DND-41 (cell line): ENCODE results near the gene BRD7.

Source experiments
- ATAC-seq: fragments of 200-7000 bp; cut with Tn5 transposase; 3 replicates; pipeline ENCODE4 v1.9.1; 2021; ENCODE audit warnings: low read depth; ENCODE audit not compliant: insufficient read depth
- DNase-seq: peaks from one replicate; pipeline ENCODE4 v3.0.0-alpha.2; 2020
- H2AFZ ChIP-seq: 2 replicates; pipeline ENCODE4 v1.6.0; 2012; ENCODE audit warnings: low read depth, low read length
- H3K27ac ChIP-seq: 2 replicates; pipeline ENCODE4 v1.5.1; 2012; ENCODE audit warnings: low read length, inconsistent platforms
- H3K27me3 ChIP-seq: fragments of 200-600 bp; sonication (generic); 2 replicates; pipeline ENCODE4 v1.6.0; 2012; ENCODE audit warnings: low read length, mild to moderate bottlenecking, inconsistent platforms; ENCODE audit not compliant: insufficient read depth, poor library complexity
- H3K36me3 ChIP-seq: 2 replicates; pipeline ENCODE4 v1.5.1; 2012; ENCODE audit warnings: low read length, inconsistent platforms; ENCODE audit not compliant: insufficient read depth
- H3K4me1 ChIP-seq: 2 replicates; pipeline ENCODE4 v1.5.1; 2012; ENCODE audit warnings: mild to moderate bottlenecking, low read length; ENCODE audit not compliant: insufficient read depth
- H3K4me2 ChIP-seq: 2 replicates; pipeline ENCODE4 v1.6.0; 2012; ENCODE audit warnings: mild to moderate bottlenecking, moderate library complexity, low read length, inconsistent platforms; ENCODE audit not compliant: insufficient read depth
- H3K4me3 ChIP-seq, 2 experiments: fragments of 200-600 bp in 1 of 2; shearing (Covaris generic) in 1 of 2; 2 replicates each; pipeline ENCODE4 v1.5.1; 2012 to 2016; ENCODE audit warnings: inconsistent platforms in 2 of 2, low read length in 2 of 2, mild to moderate bottlenecking in 2 of 2, low read depth in 1 of 2, moderate library complexity in 1 of 2
- H3K79me2 ChIP-seq: 2 replicates; pipeline ENCODE4 v1.6.0; 2012; ENCODE audit warnings: low read length, inconsistent platforms; ENCODE audit not compliant: insufficient read depth
- H3K9ac ChIP-seq: 2 replicates; pipeline ENCODE4 v1.6.0; 2012; ENCODE audit warnings: low read depth, mild to moderate bottlenecking, inconsistent platforms, low read length, moderate library complexity
- H3K9me3 ChIP-seq: 2 replicates; pipeline ENCODE4 v1.5.1; 2012; ENCODE audit warnings: low read length, moderate library complexity, mild to moderate bottlenecking, inconsistent platforms; ENCODE audit not compliant: insufficient read depth, severe bottlenecking
- H4K20me1 ChIP-seq: 2 replicates; pipeline ENCODE4 v1.6.0; 2012; ENCODE audit warnings: low read length; ENCODE audit not compliant: insufficient read depth
- EZH2 ChIP-seq: IDR thresholded peaks from 3 replicates; pipeline ENCODE4 v1.6.1; 2012; ENCODE audit warnings: borderline replicate concordance, low read depth, mild to moderate bottlenecking, moderate library complexity, low read length, inconsistent platforms; ENCODE audit not compliant: severe bottlenecking
- TF ChIP-seq, protein P1 (sequence below): IDR thresholded peaks from 2 replicates; pipeline ENCODE4 v1.5.1; 2012; ENCODE audit warnings: borderline replicate concordance, low read length, moderate library complexity, mild to moderate bottlenecking; ENCODE audit not compliant: poor library complexity, severe bottlenecking; ENCODE audit errors: extremely low read depth

BRD7 gene

DNA sequence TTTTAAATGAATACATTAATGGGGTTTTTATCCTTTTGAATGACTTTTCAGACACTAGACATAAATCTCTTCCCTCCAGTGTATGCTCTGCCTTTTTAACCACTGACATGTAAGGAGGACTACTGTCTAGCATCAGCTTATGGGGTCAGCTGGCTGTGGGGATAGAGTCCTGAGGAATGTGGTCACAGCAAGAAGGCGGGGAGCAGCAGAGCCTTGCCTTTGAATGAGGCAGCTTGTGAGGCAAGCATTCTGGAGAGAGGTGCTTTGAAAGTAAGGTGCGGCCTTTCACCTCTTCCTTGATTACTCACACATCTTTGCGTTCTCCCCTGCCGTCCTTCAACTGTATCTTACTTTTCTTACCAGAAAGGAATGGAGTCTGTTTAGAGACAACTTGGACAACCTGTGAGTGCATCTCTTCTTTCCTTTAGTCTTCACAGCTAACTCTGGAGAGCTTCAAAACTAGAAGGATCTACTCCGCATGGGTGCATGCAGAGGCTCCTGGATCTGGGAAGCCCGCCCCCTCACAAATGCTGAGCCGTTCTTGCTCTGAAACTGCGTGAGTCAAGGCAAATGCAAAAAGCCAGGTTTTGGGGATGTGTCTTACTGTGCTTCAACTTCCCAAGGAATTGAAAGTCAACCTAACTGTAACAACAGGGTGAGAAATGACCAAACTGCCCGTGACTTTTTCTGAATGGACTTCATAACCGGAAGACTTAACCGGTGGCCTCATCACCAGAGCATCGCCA, 52.5 kb downstream of the BRD7 start:
- Histone ChIP-seq H2AFZ (no peak overlapping the region), H4K20me1 (peaks cover 3% of the 10 kb centered on the region; the same call in 1 of the 2 replicates), H3K36me3 (peaks cover 92% of the 10 kb centered on the region), H3K9ac (no peak overlapping the region), H3K4me2 (no peak overlapping the region), H3K9me3 (no peaks in the 10 kb centered on the region), H3K4me3 (no peak overlapping the region), H3K4me1 (no peaks in the 10 kb centered on the region), H3K79me2 (no peaks in the 10 kb centered on the region), H3K27ac (no peak overlapping the region), H3K27me3 (no peaks in the 10 kb centered on the region)
- TF ChIP-seq EZH2: no peak
- TF ChIP-seq, protein P1, sequence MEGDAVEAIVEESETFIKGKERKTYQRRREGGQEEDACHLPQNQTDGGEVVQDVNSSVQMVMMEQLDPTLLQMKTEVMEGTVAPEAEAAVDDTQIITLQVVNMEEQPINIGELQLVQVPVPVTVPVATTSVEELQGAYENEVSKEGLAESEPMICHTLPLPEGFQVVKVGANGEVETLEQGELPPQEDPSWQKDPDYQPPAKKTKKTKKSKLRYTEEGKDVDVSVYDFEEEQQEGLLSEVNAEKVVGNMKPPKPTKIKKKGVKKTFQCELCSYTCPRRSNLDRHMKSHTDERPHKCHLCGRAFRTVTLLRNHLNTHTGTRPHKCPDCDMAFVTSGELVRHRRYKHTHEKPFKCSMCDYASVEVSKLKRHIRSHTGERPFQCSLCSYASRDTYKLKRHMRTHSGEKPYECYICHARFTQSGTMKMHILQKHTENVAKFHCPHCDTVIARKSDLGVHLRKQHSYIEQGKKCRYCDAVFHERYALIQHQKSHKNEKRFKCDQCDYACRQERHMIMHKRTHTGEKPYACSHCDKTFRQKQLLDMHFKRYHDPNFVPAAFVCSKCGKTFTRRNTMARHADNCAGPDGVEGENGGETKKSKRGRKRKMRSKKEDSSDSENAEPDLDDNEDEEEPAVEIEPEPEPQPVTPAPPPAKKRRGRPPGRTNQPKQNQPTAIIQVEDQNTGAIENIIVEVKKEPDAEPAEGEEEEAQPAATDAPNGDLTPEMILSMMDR: no peak
- ATAC-seq (no peak), DNase-seq (no peak)

DNA sequence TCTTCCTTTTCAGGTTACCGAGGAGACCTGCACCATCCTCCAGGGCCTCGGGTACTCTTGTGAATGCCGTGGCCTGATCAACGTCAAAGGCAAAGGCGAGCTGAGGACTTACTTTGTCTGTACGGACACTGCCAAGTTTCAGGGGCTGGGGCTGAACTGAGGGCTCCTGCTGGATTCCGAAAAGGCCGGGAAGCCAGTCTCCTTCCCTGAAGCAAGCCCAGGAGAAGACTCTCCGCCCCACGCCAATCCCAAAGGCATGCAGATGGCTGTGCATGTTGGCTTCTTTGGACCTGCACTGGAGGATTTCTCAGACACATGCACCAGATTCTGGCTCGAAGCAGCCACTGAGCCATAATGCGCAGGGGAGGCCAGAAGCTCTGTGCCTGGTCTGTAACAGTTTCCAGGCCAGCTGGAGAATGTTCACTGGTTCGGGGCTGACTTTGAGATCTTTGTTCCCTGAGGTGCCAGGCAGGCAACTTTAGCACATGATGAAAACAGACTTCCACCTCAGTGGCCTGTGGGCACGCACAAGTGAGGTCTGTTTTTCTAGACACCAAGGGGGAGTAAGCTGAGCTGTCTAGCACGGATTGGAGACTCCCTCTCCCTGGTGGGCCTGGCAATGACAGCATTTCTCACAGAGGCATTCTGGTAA, 53.3 kb downstream of the BRD7 start:
- peaks cover 84% of the 10 kb centered on the region for H3K36me3 ChIP-seq
- no peaks in the 10 kb centered on the region for H3K4me1 ChIP-seq
- TF ChIP-seq, protein P1: no peak
- no peak for TF ChIP-seq EZH2
- H3K9ac ChIP-seq: no peak overlapping the region
- DNase-seq (no peak), ATAC-seq (no peak)
- H4K20me1 ChIP-seq: peaks cover 6% of the 10 kb centered on the region; the same call in 1 of the 2 replicates
- no peak overlapping the region for H2AFZ ChIP-seq
- no peak overlapping the region for H3K27ac ChIP-seq
- H3K4me2 ChIP-seq: no peak overlapping the region
- H3K9me3 ChIP-seq: no peaks in the 10 kb centered on the region
- H3K4me3 ChIP-seq: no peak overlapping the region
- no peaks in the 10 kb centered on the region for H3K79me2 ChIP-seq
- no peaks in the 10 kb centered on the region for H3K27me3 ChIP-seq

DNA sequence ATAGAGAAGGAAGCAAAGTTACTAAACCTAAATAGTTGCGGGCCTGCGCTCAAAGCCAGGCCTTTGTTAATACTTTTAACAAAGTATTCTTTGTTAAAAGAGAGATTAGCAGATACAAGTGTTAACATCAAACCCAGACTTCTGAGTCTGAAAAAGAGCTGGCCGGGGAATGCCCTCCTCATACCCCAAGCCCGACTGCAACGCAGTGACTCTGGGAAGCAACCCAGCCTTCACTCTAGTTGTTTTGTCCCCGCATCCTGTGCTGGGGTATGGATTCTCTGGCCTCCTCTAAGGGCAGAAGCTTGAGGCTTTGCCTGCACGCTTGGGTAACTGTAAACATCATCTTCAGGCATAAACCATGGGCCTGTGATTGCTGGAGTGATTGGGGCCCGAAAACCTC, 54.1 kb downstream of the BRD7 start:
- peaks cover 76% of the 10 kb centered on the region for H3K36me3 ChIP-seq
- H4K20me1 ChIP-seq: peaks cover 7% of the 10 kb centered on the region; the same call in 1 of the 2 replicates
- no peak overlapping the region for H3K4me3 ChIP-seq
- H3K9ac ChIP-seq: no peak overlapping the region
- DNase-seq (no peak), ATAC-seq (no peak)
- H3K9me3 ChIP-seq: no peaks in the 10 kb centered on the region
- H3K27me3 ChIP-seq: no peaks in the 10 kb centered on the region
- no peaks in the 10 kb centered on the region for H3K79me2 ChIP-seq
- no peak overlapping the region for H3K4me2 ChIP-seq
- no peak overlapping the region for H2AFZ ChIP-seq
- H3K27ac ChIP-seq: no peak overlapping the region
- TF ChIP-seq EZH2: no peak
- TF ChIP-seq, protein P1: no peak
- H3K4me1 ChIP-seq: no peaks in the 10 kb centered on the region
